GM10847 (cell line): ENCODE results near the gene SIX4.
A peak's percentile ranks its signal among the peaks of the same experiment; 100 is the strongest.

Experiments
- POLR2A ChIP-seq: IDR thresholded peaks from 2 replicates; pipeline ENCODE4 v1.6.1; 2011; ENCODE audit not compliant: insufficient read length; ENCODE audit errors: extremely low read depth

The SIX4 gene

DNA sequence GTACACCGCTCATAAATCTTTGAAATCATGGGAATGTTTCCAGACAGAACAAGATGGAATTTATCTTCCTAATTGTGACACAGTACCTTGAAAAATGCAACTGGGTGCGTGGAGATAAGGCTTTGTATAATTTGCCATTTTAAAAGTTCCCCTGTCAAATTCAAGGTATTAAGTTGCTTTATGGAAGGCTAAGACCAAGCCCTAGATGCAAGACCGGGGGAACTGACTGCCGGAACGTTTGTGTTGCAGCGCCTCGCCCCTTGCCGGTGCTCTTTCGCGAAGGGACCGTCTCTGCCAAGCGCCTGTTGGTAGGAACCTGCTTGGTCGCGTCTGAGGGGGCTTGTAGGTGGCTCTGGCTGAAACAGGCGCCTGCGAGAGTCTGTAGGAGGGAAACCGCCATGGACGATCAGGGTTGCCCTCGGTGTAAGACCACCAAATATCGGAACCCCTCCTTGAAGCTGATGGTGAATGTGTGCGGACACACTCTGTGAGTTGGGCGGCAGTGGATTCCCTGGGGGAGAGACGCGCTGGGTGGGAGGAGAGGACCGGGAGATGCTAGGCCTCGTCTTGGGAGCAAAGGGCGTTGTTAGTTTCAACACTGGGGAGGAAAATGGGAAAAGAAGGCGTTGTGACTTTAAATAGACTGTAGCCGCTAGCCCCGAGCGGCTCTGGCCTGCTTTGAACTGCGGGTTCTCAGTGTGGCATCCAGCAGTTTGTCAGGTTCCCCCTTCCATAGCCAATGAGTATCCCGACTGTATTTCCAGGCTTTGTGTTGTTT lies 10.5 kb upstream of the SIX4 start, which contains the start of gene MNAT1:
TSS of gene MNAT1 (plus strand) at position 297 of the 778 bp plus-strand sequence. CDS start at position 399, 102 bp downstream.
- TF ChIP-seq POLR2A: peak; percentile 81

DNA sequence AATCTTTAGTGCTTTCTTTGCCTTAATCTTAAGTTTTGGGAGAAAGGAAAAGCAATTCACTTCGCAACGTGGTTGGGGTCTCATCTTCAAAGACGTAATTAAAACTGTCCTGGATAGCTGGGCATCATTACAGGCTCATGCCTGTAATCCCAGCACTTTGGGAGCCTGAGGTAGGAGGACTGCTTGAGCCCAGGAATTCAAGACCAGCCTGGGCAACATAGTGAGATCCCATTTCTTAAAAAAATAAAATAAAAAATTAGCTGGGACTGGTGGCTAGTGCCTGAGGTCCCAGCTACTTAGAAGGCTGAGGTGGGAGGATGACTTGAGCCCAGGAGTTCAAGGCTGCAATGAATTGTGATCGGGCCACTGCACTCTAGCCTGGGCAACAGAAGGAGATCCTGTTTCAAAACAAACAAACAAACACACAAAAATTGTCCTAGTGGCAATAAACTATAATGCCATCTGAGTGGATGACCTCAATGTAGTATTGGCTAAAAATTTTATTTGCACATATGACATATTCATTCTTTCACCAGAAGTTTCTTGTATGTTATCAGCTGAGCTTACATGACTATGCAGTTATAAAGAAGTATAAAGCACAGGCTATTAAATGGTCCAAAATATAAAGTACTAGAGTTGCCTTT lies 8.8 kb upstream of the SIX4 start:
- no peak for TF ChIP-seq POLR2A

DNA sequence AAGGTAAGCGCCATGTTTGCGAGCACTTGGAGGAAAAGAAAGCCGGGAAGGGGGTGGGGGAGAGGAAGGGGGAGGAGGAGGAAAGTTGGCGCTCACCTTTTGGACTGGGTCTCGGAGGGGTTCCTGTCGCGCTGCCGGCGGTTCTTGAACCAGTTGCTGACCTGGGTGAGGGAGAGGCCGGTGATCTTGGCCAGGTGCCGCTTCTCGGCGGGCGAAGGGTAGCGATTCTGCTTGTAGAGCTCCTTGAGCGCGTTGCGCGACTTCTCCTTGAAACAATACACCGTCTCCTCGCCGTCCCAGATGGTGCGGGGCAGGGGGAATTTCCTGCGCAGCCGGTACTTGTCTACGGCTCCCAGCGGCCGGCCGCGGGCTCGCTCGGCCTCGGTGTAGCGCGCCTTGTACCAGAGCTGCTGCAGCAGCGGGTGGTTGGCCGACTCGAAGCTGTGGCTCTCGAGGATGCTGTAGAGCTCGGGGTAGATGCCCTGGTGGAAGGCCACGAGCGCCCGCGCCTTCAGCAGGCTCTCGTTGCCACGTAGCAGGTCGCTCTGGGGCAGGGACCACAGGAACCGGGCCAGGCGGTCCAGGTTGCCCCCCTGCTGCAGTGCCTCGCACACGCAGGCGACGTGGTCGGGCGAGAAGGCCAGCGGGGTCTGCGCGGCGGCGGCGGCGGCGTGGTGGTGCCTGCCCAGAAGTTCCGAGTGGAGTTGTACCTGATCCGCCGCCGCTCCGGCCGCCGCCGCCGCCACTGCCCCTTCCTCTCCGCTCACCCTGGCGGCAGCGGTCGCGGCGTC lies 840 bp downstream of the SIX4 start:
- no peak for TF ChIP-seq POLR2A

GRCh38 chr14:60722357-60723115 lies 1.6 kb downstream of the SIX4 start:
- no peak for TF ChIP-seq POLR2A

DNA sequence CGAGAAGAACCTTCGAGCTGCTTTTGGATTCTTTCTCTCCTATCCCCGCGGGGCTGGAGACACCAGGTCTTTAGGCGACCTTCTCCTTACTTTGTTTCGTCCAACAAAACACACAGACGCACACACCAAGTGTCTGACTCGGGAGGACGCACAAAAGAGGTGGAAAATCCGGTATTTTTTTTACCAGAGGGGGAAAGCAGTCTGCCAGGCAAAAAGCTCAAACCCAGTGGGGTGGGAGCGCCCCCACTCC lies 2.1 kb downstream of the SIX4 start:
- no peak for TF ChIP-seq POLR2A

GRCh38 chr14:60721326-60722106 lies 2.6 kb downstream of the SIX4 start:
- TF ChIP-seq POLR2A: no peak

- TF ChIP-seq POLR2A: no peak
Observed at GRCh38 chr14:60720962-60721325, 3.2 kb downstream of the SIX4 start.

- TF ChIP-seq POLR2A: no peak
Observed at GRCh38 chr14:60720391-60720790, 3.8 kb downstream of the SIX4 start.

- TF ChIP-seq POLR2A: no peak
Observed at GRCh38 chr14:60713513-60713912, 10.6 kb downstream of the SIX4 start.

DNA sequence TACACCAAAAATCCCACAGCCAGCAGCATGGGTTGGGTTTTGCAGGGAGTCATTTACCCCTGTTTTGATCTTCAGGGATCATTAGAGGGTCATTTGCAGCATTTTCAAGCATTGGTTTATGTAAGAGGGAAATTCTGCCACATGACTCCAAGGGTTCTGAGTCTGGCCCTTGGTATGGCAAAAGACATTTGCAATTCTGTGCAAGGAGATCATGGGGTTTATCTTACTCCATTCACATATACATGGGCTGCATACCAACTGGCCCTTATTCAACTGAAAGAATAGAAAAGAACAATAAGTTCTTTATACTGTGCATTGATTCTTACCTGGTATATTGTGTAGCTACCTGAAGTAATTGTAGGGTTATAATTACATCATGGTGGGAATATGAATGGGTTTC lies 13.7 kb downstream of the SIX4 start:
- TF ChIP-seq POLR2A: no peak

DNA sequence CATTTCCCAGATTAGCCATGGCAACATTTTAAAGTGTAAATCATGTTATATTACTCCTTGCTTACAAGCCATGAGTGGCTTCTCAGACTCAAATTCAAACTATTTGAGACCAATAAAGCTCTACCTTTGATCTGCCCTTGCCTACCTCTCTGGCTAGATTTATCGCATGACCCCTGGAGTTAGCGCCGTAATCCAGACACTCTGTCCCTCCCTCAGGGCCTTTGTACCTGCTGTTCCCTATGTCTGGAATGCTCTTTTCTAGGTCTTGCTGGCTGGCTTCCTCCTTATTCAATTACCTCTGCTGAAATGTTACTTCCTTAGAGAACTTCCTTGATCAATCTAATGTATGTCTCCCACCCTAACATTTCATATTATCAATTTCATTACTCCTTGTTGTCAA lies 16.3 kb downstream of the SIX4 start:
- TF ChIP-seq POLR2A: no peak

DNA sequence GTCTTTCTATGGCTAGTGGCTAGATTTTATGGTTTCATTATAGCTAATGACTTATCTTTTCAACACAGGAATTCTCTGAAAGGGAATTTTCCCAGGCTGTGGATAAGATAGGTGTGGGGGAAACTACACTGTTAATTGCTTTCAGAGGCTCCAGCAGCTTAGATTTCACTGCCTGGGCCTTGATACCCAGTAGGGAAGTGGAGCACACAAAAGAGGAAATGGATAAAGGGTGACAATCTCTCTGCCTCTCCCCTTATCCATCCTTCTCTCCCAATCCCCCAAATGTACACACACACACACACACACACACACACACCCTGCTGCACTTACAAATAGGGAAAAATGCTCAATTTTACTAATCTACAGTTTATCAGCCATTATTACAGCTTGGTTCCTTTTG lies 19.1 kb downstream of the SIX4 start:
- no peak for TF ChIP-seq POLR2A

DNA sequence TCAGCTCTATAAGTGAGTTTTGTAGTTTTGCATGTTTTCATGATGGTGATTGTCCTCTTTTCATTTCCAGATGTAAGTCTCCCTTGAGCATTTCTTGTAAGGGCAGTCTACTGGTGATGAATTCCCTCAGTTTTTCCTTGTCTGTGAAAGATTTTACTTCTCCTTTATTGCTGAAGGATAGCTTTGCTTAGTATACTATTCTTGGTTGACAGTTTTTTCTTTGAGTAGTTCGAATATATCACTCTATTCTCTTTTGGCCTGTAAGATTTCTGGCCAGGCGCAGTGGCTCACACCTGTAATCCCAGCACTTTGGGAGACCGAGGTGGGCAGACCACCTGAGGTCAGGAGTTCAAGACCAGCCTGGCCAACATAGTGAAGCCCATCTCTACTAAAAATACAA lies 23.6 kb downstream of the SIX4 start:
- TF ChIP-seq POLR2A: no peak

GRCh38 chr14:60695327-60695726 lies 28.8 kb downstream of the SIX4 start:
- no peak for TF ChIP-seq POLR2A
